HL-60/S4 (cell line): ENCODE data around the gene CEP63.

Experiments
- in situ Hi-C: fragments of 300-500 bp; cut with MboI; formaldehyde crosslinking; loops from 2 replicates; pipeline ENCODE4 v1.14.3; 2022; ENCODE audit warnings: low sequenced_read_pairs

The CEP63 gene

GRCh38 chr3:134606033-134607025, 120.5 kb downstream of the CEP63 start:
- in situ Hi-C loops: no loop called here

- in situ Hi-C loops: no loop called here
Measured at GRCh38 chr3:134607054-134608022, 121.5 kb downstream of the CEP63 start.

- in situ Hi-C loops: no loop called here
Measured at GRCh38 chr3:134608023-134608770, 122.3 kb downstream of the CEP63 start.

- in situ Hi-C loops: no loop called here
Measured at GRCh38 chr3:134608771-134609435, 123.0 kb downstream of the CEP63 start.

GRCh38 chr3:134609821-134610431, 124.1 kb downstream of the CEP63 start:
- in situ Hi-C loops: no loop called here

- in situ Hi-C loops: no loop called here
Measured at GRCh38 chr3:134610432-134611385, 124.9 kb downstream of the CEP63 start.

- in situ Hi-C loops: no loop called here
Measured at GRCh38 chr3:134611516-134611915, 125.7 kb downstream of the CEP63 start.

GRCh38 chr3:134613006-134613520, 127.2 kb downstream of the CEP63 start:
- in situ Hi-C loops: no loop called here

GRCh38 chr3:134614955-134615354, 129.1 kb downstream of the CEP63 start:
- in situ Hi-C loops: no loop called here

- in situ Hi-C loops: no loop called here
Measured at GRCh38 chr3:134615743-134616142, 129.9 kb downstream of the CEP63 start.

- in situ Hi-C loops: no loop called here
Measured at GRCh38 chr3:134617608-134618477, 132.0 kb downstream of the CEP63 start.

- in situ Hi-C loops: no loop called here
Measured at GRCh38 chr3:134618478-134619300, 132.8 kb downstream of the CEP63 start.

GRCh38 chr3:134619301-134619615, 133.4 kb downstream of the CEP63 start:
- in situ Hi-C loops: no loop called here

GRCh38 chr3:134619884-134620445, 134.1 kb downstream of the CEP63 start:
- in situ Hi-C loops: no loop called here

- in situ Hi-C loops: no loop called here
Measured at GRCh38 chr3:134620476-134621115, 134.7 kb downstream of the CEP63 start.

- in situ Hi-C loops: no loop called here
Measured at GRCh38 chr3:134621854-134622253, 136.0 kb downstream of the CEP63 start.
